Limb (tissue), 2 donors: ENCODE results near the gene SMPDL3A.

Experiments used
- DNase-seq, 2 donors: peaks; one replicate each; pipeline ENCODE4 v3.0.0-alpha.2; 2016; ENCODE audit errors: extremely low spot score in 2 of 2

The SMPDL3A gene

DNA sequence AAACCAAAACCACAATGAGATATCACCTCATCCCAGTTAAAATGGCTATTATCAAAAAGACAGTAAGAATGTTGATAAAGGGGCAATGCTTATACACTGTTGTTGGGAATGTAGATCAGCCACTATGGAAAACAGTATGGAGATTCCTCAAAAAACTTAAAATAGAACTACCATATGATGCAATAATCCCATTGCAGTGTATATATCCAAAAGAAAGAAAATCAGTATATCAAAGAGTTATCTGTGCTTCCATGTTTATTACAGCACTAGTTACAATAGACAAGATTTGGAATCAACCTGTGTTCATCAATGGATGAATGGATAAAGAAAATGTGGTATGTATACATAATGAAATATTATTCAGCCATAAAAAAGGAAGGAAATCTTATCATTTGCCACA is 13.1 kb upstream of the SMPDL3A start:
- DNase-seq = no peak

DNA sequence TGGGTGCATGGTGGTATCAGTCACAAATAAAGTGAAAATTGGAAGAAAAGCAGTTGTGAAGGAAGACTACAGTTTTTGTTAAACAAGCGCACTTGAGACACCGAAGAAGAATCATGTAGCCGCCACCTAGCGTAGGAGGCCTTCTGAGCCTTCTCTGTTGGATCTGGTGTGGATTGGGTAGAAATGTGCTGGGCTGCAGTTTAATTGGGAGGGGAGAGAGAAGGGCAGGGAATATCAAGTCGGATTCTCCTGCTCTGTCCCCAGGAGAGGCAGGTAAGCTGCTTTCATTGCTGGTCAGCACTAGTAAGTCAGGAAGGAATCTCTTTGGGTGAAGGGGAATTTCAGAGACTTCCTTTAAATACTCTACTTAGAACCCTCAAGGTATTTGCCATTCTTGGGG is 10.8 kb upstream of the SMPDL3A start:
- DNase-seq = no peak

DNA sequence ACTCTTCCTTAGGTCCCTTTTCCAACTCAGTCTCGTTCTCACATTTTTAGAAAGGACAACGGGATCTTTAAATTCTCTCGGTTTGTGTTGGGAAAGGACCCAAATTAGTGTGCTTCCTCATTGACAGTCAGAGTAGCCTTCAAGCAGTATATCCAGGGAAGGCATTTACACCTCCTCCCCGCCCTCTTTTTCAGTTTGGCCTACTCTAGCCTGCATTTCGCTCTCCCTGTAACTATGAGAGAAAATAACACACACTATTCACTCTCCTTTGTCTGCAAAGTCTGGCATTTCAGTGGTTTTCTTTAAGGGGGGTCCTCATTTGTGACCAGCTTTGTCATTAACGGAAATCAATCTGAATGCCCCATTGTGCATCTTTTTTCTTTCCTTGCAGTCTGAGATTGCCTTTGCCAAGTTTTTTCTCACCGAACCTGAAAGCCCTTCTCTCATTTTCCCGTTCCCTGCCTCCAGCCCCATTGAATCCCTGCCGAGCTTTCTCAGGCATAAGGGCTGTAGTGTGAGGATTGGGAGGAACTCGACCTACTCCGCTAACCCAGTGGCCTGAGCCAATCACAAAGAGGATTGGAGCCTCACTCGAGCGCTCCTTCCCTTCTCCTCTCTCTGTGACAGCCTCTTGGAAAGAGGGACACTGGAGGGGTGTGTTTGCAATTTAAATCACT is 9.9 kb upstream of the SMPDL3A start:
- peak in 1 of 2 donors; percentile 61 for DNase-seq

DNA sequence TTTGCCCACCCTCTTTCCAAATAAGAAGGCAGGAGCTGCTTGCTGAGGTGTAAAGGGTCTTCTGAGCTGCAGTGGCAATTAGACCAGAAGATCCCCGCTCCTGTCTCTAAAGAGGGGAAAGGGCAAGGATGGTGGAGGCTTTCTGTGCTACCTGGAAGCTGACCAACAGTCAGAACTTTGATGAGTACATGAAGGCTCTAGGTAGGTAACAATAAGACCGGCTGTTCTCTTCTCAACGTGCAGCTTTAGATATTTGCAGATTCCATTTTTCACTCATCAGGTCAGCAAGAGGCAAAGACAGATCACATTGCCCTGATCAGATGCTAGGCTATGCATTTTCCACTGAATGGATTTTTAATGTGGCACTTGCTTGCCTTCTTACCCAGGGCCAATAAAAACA is 9.4 kb upstream of the SMPDL3A start, which contains the start of gene FABP7:
FABP7 (plus strand) TSS at position 50 of the 400 bp plus-strand sequence; CDS start at position 129, 79 bp downstream.
- no peak for DNase-seq

DNA sequence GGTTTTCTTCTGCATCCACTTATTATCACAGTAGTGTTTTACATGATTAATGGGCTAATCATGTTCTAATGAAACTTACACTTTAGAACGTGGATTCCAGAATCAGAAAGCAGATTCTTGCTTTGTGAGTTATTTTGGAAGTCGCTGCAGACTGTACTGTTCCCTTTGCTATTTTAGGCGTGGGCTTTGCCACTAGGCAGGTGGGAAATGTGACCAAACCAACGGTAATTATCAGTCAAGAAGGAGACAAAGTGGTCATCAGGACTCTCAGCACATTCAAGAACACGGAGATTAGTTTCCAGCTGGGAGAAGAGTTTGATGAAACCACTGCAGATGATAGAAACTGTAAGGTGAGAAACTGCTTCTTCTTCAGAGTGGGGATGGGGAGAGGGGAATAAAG is 8.9 kb upstream of the SMPDL3A start:
- no peak for DNase-seq

DNA sequence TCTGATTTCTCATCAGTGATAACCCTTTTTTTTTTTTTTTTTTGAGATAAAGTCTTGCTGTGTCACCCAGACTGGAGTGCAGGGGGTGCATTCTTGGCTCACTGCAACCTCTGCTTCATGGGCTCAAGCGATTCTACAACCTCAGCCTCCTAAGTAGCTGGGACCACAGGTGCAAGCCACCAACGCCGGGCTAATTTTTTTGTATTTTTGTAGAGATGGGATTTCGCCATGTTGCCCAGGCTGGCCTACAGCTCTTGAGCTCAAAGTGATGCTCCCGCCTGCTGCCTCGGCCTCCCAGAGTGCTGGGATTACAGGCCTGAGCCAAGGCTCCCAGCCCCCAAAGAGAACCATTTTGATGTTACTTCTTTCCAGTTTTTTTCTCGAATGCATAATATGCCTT is 7.3 kb upstream of the SMPDL3A start:
- DNase-seq = no peak

DNA sequence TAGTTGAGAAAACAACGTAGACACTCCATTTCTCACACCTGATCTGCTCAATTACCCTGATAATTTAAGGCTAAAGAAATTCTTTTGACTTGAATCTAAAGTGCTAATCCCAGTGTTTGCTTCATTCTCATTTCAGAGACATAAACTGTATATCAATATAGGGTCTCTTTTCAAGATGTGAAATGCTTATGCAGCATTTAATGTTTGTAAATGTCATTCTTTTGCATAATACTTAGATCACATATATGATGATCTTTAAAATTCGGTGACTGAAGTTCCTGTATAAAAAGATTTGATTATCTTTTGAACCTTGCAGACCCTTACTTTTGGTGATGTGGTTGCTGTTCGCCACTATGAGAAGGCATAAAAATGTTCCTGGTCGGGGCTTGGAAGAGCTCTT is 5.7 kb upstream of the SMPDL3A start:
- no peak for DNase-seq

DNA sequence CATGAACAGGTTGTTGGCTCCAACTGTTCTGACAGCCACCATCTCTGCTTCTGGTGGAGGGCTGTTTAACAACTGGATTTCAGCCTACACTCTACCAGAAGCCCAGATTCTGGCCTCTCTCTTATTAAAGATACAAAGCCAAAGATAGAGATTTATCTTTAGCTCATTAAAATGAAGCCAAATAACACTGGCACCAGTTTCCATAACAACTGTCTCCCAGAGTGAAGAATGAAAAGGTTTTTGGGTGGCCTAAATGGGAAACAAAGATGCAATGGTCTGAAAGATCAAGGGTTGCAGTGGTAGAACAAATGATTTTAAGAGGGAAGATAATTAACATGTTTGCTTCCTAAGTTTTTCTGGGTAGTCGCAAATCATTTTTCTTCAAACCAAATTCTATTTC is 3.2 kb upstream of the SMPDL3A start:
- no peak for DNase-seq

DNA sequence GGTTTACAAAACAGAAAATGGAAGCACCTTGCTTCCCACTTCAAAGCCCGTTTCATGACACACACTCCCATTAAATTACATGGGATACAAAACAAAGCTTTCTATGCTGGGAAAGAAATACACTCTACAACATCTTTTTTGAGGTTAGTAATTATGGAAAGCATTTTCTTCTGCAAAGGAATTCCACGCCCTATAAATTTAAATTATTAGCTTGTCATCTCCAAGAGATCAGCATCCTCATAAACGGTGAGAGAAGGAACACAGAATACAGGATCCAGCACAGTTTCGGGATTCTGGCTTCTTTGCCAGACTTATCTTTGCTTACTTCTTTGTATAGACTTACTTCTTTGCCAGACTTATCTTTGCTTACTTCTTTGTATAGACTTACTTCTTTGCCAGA is 1.3 kb upstream of the SMPDL3A start:
- no peak for DNase-seq

DNA sequence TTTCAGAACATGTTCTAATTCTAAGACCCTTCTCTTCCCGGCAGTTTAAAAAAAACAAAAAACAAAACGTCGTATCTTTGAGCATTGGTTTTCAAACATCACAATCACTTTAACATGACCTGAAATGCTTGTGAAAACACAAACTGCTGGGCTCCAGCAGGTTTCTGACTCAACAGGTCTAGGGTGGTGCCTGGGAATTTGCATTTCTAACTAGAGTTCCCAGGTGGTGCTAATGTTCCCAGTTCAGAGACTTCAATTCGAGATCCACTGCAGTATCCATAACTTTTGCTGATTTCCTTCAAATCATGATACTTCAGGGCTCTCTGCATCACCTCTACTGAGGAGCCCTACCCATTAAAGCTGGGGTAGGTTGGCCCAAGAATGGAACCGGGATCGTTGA is 850 bp upstream of the SMPDL3A start:
- no peak for DNase-seq

DNA sequence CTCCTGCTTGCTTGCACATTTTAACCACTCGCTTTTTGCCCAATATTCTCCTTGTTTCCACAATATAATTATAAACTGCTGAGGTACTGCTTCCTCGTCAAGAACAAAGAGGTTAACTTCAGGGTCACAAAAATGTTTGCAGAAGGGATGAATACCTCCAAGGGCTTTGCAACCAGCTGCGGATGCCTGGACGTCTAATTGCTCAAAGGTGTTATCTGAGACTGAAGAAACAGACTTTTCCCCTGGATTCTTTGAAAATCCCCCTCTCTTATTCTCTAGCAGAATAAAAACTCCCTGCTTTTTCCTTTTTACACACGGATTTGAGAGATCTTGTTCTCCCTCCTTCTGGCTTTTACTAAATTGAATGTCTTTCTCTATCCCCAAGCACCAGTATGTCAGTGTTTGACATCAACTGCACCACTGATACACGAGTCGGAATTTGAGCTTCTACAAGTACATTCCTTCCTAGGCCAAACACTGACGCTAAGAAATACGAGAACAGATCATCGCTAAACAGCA is 336 bp upstream of the SMPDL3A start:
- peak in 1 of 2 donors; percentile 72 for DNase-seq

DNA sequence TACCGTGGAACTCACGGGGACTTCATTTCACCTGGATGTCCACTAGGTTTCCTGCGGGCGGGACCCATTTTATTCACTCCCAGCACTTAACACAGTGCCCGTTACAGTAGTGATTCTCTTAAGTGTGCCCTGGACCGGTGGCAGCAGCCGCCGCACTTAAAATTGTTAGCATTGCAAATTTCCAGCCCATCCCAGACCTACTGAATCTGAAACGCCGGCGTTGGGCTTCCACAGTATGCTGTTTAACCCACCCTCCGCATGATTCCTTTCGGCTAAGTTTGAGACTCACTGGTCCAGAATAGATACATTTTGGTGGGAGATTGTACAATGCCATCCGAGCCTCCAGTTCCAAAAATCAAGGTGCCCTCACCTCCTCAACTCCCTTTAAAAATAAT is 967 bp downstream of the SMPDL3A start:
- no peak for DNase-seq

DNA sequence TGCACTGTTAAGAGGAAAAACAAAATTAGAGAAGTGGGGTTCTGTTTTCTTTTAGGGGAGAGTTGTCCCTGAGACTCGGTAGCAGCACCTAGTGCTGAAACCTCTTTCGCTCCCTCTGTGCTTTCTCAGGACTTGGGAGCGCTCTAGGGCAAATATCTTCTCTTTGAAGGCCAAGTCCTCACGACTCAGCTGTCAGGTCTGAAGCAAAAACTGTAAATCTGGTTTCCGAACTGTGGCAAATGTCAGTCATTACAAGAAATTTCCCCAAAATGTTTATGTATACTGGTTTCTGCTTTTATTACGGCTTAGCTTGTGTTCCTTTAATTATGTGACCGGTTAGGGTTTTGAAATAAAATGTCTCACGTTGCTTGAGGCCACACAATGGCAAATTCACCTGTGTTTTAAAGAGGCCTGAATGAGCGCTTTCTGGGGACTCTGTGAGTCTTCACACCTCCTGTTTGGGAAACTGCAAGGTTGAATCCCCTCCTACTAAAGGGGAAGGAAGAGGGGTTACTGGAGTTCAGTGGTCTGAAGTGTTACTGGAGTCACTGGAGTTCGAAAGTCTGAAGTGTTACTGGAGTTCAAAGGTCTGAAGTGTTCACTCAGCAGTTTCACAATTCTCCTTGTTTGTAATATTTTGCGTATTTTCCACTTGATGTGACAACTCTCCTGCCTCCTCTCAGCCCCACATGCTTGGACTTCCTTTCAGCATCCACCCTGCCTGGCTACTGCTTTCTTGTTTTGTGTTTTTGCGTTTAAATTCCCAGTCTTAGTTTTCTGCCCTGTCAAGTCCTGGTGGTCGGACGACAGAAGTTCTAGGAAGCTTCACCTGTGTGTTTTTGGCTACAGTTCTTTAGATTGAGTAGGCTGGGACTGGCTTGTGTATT is 1.6 kb downstream of the SMPDL3A start:
- peak in 1 of 2 donors; percentile 3 for DNase-seq

DNA sequence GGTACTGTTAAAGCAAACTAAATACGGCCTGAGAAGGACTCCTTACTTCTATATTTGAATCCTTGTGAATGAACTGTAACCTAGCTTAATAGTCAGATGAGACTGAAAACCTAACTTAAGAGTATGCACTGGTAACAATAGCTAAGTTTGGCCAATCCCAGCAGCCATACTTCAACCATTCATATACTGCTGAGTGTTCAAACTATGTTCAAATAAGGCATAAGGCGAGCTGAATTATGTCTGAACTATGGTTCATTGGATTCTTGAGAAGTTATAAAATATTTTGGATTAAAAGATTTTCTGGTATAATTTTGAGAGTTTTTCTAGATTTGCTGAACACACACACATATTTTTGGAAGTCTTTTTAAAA is 2.2 kb downstream of the SMPDL3A start:
- DNase-seq = no peak

DNA sequence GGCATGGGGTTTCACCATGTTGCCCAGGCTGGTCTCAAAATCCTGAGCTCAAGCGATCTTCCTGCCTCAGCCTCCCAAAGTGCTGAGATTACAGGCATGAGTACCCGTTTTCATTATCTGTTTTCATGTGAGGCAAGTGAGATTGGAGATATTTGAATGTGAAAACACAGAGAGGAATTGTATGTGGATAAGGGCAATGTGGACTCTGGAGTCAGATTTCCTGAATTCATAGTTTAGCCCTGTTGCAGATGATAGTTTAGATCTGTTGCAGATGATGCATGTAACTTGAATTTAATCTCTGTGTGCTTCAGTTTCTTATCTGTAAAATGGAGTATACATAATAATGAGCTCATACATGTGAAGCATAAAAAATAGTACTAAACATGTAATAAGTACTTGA is 3.7 kb downstream of the SMPDL3A start:
- no peak for DNase-seq

DNA sequence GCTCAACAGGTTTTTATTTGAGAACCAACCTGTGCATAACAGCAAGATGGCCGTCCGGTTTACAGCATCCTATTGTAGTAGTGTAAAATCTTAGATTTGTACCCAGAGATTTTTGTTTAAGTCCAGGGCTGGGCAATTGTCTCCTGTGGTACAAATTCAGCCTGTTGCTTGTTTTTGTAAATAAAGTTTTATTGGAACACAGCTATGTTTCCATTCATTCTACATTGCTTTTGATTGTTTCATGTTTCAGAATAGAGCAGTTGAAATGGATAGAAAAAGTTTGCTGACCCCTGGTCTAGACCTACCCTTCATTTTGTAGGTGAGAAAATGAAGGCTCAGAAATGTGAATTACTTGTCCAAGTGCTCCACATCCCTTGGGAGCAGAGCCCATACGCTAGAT is 8.5 kb downstream of the SMPDL3A start:
- no peak for DNase-seq

DNA sequence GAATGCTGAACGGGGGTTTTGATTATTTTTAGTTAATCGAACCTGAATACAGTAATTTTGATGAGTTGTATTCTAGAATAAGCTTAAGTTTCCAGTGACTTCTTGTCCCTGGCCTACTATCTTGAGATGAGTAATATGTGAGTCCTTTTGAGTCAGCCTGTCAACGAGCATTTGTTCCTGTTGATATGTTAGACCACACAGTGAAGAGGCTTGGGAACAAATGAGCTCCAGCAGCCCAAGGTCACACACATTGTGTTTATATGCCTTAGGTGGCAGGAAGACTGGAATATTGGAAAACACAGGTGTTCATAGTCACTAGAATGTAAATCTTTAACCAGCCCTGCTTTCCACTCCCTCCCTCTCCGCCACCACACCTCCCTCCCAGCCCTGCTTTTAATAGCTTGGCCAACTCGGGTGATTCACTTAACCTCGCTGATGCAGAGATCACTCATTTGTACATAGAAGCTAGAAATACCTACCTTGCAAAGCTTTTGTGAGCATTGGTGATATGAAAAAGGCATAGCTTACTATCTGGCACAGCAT is 9.1 kb downstream of the SMPDL3A start:
- DNase-seq = no peak

DNA sequence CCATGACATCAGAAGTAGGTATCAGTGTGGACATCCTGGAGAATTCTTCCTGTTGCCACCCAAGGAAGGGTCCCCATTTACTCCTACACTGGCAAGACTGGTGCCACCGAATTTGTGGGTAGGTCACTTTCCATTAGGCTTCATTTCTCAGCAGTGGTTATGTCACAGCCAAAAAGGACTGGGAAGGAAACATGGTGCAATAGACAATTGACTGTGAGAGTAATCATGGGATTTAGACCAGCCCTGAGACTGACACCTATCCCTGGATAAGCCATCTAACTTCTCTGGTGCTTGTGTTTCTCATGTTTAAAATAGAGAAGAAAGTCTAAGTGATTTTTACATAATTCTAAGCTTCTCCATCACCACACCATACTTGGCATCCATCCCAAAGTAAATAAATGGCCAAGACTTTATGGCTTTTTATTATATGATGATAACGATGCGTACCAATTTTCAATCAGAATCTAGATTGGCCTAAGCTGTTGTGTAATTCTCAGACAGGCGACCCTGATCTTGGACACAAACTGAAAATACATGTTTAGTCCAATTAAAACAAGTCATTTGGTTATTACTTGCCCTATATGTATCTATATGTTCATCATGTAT is 10.2 kb downstream of the SMPDL3A start:
- DNase-seq = no peak

DNA sequence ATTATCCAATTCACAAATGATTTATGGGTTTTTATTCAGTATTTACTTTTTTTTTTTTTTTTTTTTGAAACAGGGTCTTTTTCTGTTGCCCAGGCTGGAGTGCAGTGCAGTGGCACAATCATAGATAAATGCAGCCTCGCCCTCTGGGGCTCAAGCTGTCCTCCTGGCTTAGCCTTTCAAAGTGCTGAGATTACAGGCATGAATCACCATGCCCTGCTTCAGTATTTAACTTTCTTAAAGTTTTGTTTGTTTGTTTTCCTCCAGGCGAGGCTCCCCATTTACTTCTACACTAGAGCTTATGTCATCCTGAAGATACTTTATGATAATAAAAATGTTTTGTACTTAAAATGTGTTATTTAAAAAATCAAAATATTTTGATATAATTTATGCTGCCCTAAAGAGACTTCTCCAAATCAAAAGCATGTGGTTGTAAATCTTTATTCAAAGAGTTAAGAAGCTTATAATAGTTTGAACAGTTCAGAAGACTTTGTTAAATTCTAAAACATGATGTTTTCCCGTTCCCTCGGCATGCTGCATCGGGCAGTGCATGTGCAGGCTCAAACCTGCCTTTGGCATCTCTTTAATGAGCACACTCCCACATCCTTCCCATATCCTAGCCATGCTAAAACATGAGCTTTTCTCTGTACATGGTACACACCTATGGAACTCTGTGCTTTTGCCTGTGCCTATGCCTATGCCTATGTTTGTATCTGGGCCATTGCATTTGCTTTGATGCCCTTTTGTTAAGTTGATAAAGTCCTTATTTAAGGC is 11.0 kb downstream of the SMPDL3A start:
- no peak for DNase-seq

DNA sequence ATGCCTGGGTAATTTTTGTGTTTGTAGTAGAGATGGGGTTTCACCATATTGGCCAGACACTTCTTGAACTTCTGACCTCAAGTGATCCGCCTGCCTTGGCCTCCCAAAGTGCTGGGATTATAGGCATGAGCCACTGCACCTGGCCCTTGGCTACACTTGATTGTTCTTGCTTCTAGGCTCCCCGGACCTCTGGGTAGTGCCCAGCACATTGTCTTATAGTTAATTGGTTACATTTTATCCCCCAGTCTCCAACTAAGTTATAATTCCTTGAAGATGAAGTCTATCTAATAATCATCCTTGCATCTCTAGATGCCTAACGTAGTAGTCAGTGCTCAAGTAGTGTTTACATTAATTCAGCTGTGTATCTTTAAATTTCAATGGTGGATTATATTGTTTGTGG is 11.8 kb downstream of the SMPDL3A start:
- DNase-seq = no peak

DNA sequence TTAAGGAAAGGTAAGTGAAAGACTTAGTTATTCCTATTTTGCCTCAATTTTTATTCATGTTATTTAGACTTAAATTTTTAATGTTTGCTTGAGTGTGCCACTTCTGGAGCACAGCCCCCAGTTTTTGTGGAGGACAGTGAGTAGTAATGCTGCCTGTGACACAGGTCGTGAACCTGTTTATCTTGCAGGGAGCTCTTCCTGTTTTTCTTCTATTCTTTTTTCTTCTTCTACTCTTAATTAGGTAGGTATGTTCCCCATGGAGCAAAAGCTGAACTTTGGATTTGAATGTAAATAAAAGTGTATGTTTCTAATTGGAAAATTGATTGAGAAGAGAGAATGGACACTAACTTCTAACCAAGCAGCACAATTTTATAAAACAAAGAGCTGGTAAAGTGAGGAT is 12.3 kb downstream of the SMPDL3A start:
- no peak for DNase-seq
